HG03565 (cell line): ENCODE data around the gene RGMB.

Experiments
- ATAC-seq: cut with Tn5 transposase; IDR thresholded peaks from one replicate; pipeline ENCODE4 v1.9.1; 2021; ENCODE audit warnings: mild to moderate bottlenecking, moderate library complexity; ENCODE audit not compliant: unreplicated experiment

RGMB gene

DNA sequence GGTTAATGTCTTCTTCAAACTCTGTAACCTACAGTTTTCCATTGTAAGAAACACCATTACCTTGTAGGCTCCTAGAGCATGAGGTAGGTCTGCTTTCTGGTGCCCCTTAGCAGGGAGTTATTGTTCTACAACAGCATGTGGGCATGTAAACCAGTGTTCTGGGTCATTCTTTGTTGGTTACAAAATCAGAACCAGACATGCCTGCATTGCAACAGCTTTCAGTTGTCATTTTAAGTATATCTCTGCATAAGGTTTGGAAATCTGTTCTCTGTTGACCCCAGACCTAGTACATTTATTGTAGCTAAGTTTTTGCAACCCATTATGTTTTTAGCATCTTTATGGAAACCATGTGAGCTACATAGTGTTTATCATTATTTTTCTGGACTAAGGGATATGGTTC lies 10.9 kb downstream of the RGMB start:
- ATAC-seq = no peak

GRCh38 chr5:98785244-98785643 lies 11.8 kb downstream of the RGMB start:
- ATAC-seq = no peak

- no peak for ATAC-seq
These were observed 12.9 kb downstream of the RGMB start for GRCh38 chr5:98786191-98786853.

GRCh38 chr5:98787131-98787719 lies 13.8 kb downstream of the RGMB start:
- no peak for ATAC-seq

DNA sequence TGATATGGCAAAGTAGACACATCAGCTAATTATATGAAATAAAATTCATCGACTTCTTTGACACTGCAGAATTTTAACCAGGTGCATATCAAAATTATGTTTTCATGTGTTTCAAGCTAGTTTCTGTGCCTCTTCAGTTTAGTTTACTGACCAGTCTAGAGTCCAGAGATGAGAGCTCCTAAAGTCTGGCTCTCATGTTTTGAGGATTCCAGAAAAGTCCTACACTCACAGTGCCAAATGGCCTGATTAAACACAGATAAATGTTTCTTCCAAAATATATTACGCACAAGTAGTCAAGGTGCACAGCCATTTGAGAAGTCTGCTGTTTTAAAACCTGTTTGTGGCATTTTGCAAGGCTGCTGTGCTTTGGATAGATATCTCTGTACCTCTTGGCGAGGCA lies 15.6 kb downstream of the RGMB start:
- ATAC-seq = no peak

DNA sequence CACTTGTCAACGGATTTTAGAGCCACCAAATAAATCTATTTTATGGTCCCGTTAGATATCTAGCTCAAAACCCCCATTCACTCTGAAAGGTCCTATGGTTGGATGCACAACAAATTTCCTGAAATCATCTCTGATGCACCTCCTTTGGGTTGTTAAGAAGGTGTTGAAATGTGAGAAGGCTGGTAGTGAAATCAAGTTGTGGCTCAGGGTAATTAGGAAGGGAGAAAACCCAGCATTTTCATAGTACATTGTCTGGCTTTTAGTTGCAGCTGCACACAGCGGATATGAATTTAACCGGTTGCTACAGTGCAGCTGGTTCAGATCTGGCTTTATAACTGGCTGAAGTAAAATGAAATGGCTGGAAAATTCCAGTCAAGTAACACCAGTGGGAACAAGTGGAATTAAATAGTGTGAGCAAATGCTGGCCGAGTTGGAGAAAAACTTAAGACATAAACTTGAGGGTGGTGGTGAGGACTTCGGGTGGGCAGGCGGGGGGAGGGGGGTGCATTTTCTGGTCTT lies 17.6 kb downstream of the RGMB start:
- ATAC-seq = no peak

DNA sequence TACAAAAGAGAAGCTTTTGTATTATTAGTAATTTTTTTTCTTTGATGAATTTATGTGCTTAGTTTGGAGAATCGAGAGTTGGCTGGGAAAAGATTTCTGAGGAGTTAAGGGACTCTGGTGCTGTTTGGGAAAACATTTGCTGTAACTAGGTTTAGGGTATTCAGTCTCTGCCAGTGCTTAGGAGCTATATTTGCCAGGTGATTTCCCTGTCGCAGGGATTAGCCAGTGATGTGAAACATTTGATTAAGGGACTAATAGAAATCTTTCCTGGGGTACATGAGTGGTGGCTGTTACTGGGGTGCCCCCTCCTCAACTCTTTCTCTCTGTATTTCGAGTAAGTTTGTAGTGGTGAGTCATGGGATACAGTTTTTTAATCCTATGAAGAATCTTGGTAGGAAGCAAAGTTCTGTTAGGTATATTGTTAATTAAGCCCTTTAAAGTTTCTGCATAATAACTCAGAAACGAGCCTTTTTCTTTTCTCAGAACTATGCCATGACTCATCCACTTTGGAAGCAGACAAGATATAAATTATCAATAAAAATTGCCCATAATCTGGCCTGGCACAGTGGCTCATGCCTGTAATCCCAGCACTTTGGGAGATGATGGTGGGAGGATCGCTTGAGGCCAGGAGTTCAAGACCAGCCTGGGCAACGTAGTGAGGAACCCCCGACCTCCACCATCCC lies 18.6 kb downstream of the RGMB start:
- no peak for ATAC-seq

DNA sequence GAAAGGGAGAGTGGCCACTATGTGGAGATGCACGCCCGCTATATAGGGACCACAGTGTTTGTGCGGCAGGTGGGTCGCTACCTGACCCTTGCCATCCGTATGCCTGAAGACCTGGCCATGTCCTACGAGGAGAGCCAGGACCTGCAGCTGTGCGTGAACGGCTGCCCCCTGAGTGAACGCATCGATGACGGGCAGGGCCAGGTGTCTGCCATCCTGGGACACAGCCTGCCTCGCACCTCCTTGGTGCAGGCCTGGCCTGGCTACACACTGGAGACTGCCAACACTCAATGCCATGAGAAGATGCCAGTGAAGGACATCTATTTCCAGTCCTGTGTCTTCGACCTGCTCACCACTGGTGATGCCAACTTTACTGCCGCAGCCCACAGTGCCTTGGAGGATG lies 19.8 kb downstream of the RGMB start:
- no peak for ATAC-seq

DNA sequence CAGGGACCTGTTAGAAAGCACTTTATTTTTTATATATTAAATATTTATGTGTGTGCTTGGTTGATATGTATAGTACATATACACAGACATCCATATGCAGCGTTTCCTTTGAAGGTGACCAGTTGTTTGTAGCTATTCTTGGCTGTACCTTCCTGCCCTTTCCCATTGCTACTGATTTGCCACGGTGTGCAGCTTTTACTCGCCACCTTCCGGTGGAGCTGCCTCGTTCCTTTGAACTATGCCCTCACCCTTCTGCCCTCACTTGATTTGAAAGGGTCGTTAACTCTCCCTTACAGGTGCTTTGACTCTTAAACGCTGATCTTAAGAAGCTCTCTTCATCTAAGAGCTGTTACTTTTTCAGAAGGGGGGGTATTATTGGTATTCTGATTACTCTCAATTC lies 20.5 kb downstream of the RGMB start:
- ATAC-seq = no peak

GRCh38 chr5:98794414-98795080 lies 21.1 kb downstream of the RGMB start:
- ATAC-seq = no peak

- no peak for ATAC-seq
These were observed 21.8 kb downstream of the RGMB start for GRCh38 chr5:98795243-98795642.

GRCh38 chr5:98796197-98796972 lies 22.9 kb downstream of the RGMB start:
- peak; percentile 67 for ATAC-seq

- no peak for ATAC-seq
These were observed 24.9 kb downstream of the RGMB start for GRCh38 chr5:98798371-98798770.

DNA sequence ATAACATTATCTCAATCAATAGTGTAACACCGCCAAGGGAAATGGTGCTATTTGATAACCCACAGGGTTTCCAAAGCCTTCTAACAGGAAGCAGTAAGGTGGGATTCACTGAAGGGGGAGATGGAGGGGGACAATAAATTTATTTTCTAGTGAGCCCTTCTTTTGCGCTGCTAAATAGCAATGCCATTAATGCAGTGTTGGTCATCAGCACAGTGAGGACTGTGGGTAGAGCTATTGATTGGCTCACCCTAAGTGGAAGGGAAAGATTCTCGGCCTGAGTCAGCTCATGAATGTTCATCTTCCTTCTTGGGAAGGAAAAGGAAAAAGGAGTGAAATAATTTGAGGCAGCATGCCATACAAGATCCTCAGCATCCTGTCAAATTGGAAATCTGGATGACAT lies 25.4 kb downstream of the RGMB start:
- ATAC-seq = no peak

- ATAC-seq = no peak
These were observed 30.6 kb downstream of the RGMB start for GRCh38 chr5:98804066-98804465.

DNA sequence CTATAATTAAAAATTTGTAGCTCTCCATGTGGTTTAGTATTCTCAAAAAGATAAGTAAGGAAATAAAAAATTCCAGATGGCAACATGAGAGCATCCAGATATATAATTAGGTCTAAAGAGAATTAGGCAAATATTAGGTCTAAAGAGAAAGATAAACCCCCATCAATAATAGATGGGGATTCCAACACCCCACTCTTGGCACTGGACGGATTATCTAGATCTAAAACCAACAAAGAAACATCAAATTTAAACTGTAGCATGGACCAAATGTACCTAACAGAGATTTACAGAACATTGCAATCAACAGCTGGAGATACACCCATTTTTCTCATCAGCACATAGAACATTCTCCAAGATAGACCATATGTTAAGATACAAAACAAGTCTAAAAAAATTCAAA lies 31.6 kb downstream of the RGMB start:
- no peak for ATAC-seq

DNA sequence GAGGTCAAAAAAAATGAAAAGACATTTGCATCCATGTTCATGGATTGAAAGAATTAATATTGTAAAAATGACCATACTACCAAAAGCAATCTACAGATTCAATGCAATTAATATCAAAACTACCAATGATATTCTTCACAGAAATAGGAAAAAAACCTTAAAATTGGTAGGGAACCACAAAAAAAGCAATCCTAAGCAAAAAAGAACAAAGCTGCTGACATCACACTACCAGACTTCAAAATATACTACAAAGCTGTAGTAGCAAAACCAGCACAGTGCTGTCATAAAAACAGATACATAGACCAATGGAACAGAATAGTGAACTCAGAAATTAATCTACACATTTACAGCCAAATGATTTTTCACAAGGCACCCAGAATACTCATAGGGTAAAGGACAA lies 34.3 kb downstream of the RGMB start:
- ATAC-seq = no peak

GRCh38 chr5:98810206-98810605 lies 36.7 kb downstream of the RGMB start:
- ATAC-seq = no peak

- peak; percentile 89 for ATAC-seq
These were observed 40.3 kb downstream of the RGMB start for GRCh38 chr5:98813755-98814154.

DNA sequence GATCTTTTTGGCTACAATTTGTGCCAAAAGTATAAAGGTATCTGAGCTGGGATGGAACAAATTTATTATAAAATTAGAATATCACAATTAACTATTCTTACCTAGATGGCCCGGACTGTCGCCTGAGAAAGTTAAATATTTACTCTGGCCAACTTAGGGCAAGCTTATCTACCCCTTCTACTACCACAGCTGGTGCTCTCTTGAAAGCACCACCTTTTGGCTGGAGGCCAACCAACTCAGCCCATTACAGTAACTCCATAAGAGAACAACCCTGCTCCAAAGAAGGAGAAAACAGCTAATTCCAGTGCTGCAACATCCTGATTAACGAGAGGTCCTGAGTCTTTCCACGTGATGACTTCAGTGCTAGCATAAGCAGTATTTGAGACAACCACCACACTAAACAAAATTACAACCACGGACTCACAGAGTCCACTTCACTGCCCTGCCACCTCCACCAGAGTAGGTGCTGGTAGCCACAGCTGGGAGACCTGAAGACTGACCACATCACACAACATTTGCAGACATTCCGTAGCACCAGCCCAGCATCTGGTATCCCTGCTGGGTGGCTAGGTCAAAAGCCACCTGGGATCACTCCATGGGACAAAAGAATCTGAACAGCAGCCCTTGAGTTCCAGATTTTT lies 43.2 kb downstream of the RGMB start:
- no peak for ATAC-seq
